HEK293 (cell line): ENCODE measurements around the gene PLPPR1.
A peak's percentile ranks its signal among the peaks of the same experiment; 100 is the strongest.

Source experiments
- CTCF ChIA-PET: fragments of 350-600 bp; formaldehyde crosslinking; extraction: SDS; loops from one replicate; lab custom pipeline; 2021; ENCODE audit warnings: antibody characterized with exemption; lab: Yijun Ruan, JAX
- POLR2A ChIA-PET: fragments of 300-600 bp; formaldehyde crosslinking; extraction: SDS; loops from one replicate; lab custom pipeline; 2020; ENCODE audit warnings: antibody characterized with exemption, inconsistent platforms; lab: Yijun Ruan, JAX
- H3K27ac ChIP-seq: fragments of 200-500 bp; sonication (Bioruptor generic); 2 replicates; pipeline ENCODE4 v1.5.1; 2014; ENCODE audit warnings: low read depth, low read length, control low read depth, inconsistent platforms; ENCODE audit errors: extremely low read depth
- H3K36me3 ChIP-seq, 2 experiments: fragments of 200-500 bp in 1 of 2; sonication (Bioruptor generic) in 1 of 2; 1 replicate in 1 of 2; 2 replicates in 1 of 2; pipeline ENCODE4 v1.5.1; 2014 to 2017; ENCODE audit warnings: inconsistent platforms in 2 of 2, low read length in 2 of 2; ENCODE audit not compliant: control insufficient read depth in 2 of 2, insufficient read depth in 1 of 2
- H3K4me1 ChIP-seq: fragments of 200-500 bp; sonication (Bioruptor generic); 2 replicates; pipeline ENCODE4 v1.5.1; 2014; ENCODE audit warnings: mild to moderate bottlenecking, low read length, inconsistent platforms; ENCODE audit not compliant: control insufficient read depth, insufficient read depth
- H3K4me3 ChIP-seq: 2 replicates; pipeline ENCODE4 v1.5.1; 2011; ENCODE audit warnings: low read depth, mild to moderate bottlenecking, control low read depth, low read length, moderate library complexity
- H3K9me3 ChIP-seq: fragments of 200-500 bp; sonication (Bioruptor generic); 2 replicates; pipeline ENCODE4 v1.5.1; 2014; ENCODE audit warnings: low read depth, low read length, inconsistent platforms; ENCODE audit not compliant: control insufficient read depth, insufficient read depth
- ELK4 ChIP-seq: IDR thresholded peaks from 2 replicates; pipeline ENCODE4 v1.6.1; 2011; ENCODE audit warnings: mild to moderate bottlenecking, low read depth, low read length, borderline replicate concordance
- PBX3 ChIP-seq: sonication (generic); formaldehyde crosslinking; IDR thresholded peaks from 2 replicates; pipeline ENCODE4 v1.8.1; 2022; ENCODE audit warnings: mild to moderate bottlenecking, moderate library complexity, missing genetic modification reagents
- SETDB1 ChIP-seq: IDR thresholded peaks from one replicate; pipeline ENCODE4 v1.6.1; 2017; ENCODE audit warnings: mild to moderate bottlenecking, low read length, moderate library complexity, mixed read lengths; ENCODE audit not compliant: insufficient read length
- SP3 ChIP-seq: fragments of 450-650 bp; formaldehyde crosslinking; IDR thresholded peaks from 2 replicates; pipeline ENCODE4 v1.5.1; 2016; ENCODE audit warnings: missing biosample characterization, missing genetic modification characterization
- ZBTB17 ChIP-seq: fragments of 450-650 bp; formaldehyde crosslinking; IDR thresholded peaks from 2 replicates; pipeline ENCODE4 v1.5.1; 2016; ENCODE audit warnings: missing biosample characterization, missing genetic modification characterization
- ZFP3 ChIP-seq: fragments of 450-650 bp; formaldehyde crosslinking; IDR thresholded peaks from 2 replicates; pipeline ENCODE4 v1.5.1; 2016; ENCODE audit warnings: low read depth, missing biosample characterization, missing genetic modification characterization
- ZNF121 ChIP-seq: fragments of 450-650 bp; formaldehyde crosslinking; IDR thresholded peaks from 2 replicates; pipeline ENCODE4 v1.5.1; 2016; ENCODE audit warnings: missing biosample characterization, missing genetic modification characterization
- ZNF335 ChIP-seq: fragments of 450-650 bp; formaldehyde crosslinking; conservative IDR thresholded peaks from 2 replicates; pipeline ENCODE4 v1.5.1; 2016; ENCODE audit warnings: missing biosample characterization, missing genetic modification characterization
- ZNF391 ChIP-seq: fragments of 450-650 bp; formaldehyde crosslinking; IDR thresholded peaks from 2 replicates; pipeline ENCODE4 v1.5.1; 2016; ENCODE audit warnings: low read depth, missing biosample characterization, missing genetic modification characterization, borderline replicate concordance
- ZNF423 ChIP-seq: fragments of 450-650 bp; formaldehyde crosslinking; IDR thresholded peaks from 2 replicates; pipeline ENCODE4 v1.5.1; 2016; ENCODE audit warnings: missing biosample characterization, missing genetic modification characterization
- ZNF48 ChIP-seq: fragments of 450-650 bp; formaldehyde crosslinking; IDR thresholded peaks from 2 replicates; pipeline ENCODE4 v1.5.1; 2016; ENCODE audit warnings: missing biosample characterization, missing genetic modification characterization
- ZNF513 ChIP-seq: fragments of 450-650 bp; IDR thresholded peaks from 2 replicates; pipeline ENCODE4 v1.5.1; 2018; ENCODE audit warnings: missing biosample characterization, missing genetic modification characterization
- ZNF521 ChIP-seq: fragments of 450-650 bp; formaldehyde crosslinking; IDR thresholded peaks from 2 replicates; pipeline ENCODE4 v1.5.1; 2017; ENCODE audit warnings: missing biosample characterization, mild to moderate bottlenecking, missing genetic modification characterization
- ZNF549 ChIP-seq: fragments of 450-650 bp; IDR thresholded peaks from 2 replicates; pipeline ENCODE4 v1.5.1; 2018; ENCODE audit warnings: missing biosample characterization, missing genetic modification characterization, mild to moderate bottlenecking, inconsistent platforms, moderate library complexity
- ZNF654 ChIP-seq: fragments of 450-650 bp; formaldehyde crosslinking; IDR thresholded peaks from 2 replicates; pipeline ENCODE4 v1.5.1; 2016; ENCODE audit warnings: low read depth, missing biosample characterization, missing genetic modification characterization
- ZNF670 ChIP-seq: fragments of 450-650 bp; formaldehyde crosslinking; IDR thresholded peaks from 2 replicates; pipeline ENCODE4 v1.5.1; 2016; ENCODE audit warnings: missing biosample characterization, missing genetic modification characterization, low read depth
- ZNF707 ChIP-seq: fragments of 450-650 bp; formaldehyde crosslinking; IDR thresholded peaks from 2 replicates; pipeline ENCODE4 v1.5.1; 2016; ENCODE audit warnings: missing biosample characterization, missing genetic modification characterization
- ZNF792 ChIP-seq: fragments of 450-650 bp; formaldehyde crosslinking; IDR thresholded peaks from 2 replicates; pipeline ENCODE4 v1.5.1; 2016; ENCODE audit warnings: missing biosample characterization, missing genetic modification characterization
- TF ChIP-seq, protein P1 (sequence below): fragments of 450-650 bp; formaldehyde crosslinking; IDR thresholded peaks from 2 replicates; pipeline ENCODE4 v1.5.1; 2016; ENCODE audit warnings: missing biosample characterization, missing genetic modification characterization
- TF ChIP-seq, protein P2 (sequence below): fragments of 450-650 bp; formaldehyde crosslinking; IDR thresholded peaks from 2 replicates; pipeline ENCODE4 v1.5.1; 2016; ENCODE audit warnings: missing biosample characterization, missing genetic modification characterization, low read depth
- TF ChIP-seq, protein P3 (sequence below): fragments of 450-650 bp; formaldehyde crosslinking; IDR thresholded peaks from 2 replicates; pipeline ENCODE4 v1.5.1; 2016; ENCODE audit warnings: missing biosample characterization, missing genetic modification characterization
- TF ChIP-seq, protein P4 (sequence below): fragments of 450-650 bp; formaldehyde crosslinking; IDR thresholded peaks from 2 replicates; pipeline ENCODE4 v1.5.1; 2016; ENCODE audit warnings: missing biosample characterization, missing genetic modification characterization

Gene PLPPR1

DNA sequence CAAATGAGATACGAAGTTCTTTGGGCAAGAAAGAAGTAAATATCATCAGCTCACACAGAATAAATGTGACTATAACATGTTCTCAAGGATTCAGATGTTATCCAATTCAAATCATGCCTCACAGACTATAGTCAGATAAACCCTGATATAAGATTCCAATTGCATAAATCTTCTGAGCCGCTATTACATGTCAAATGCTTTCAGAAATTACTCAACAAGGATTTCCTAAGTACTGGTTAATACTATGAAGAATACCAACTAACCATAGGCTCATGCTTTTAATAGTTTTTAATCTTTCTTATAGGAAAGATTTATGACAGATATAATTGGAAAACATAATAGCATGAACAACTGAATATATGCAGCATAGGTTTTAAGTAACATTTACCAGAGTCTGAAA is 282.7 kb downstream of the PLPPR1 start (continued):
- TF ChIP-seq, protein P1, sequence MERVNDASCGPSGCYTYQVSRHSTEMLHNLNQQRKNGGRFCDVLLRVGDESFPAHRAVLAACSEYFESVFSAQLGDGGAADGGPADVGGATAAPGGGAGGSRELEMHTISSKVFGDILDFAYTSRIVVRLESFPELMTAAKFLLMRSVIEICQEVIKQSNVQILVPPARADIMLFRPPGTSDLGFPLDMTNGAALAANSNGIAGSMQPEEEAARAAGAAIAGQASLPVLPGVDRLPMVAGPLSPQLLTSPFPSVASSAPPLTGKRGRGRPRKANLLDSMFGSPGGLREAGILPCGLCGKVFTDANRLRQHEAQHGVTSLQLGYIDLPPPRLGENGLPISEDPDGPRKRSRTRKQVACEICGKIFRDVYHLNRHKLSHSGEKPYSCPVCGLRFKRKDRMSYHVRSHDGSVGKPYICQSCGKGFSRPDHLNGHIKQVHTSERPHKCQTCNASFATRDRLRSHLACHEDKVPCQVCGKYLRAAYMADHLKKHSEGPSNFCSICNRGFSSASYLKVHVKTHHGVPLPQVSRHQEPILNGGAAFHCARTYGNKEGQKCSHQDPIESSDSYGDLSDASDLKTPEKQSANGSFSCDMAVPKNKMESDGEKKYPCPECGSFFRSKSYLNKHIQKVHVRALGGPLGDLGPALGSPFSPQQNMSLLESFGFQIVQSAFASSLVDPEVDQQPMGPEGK (tag by site-specific recombination): no peak
- TF ChIP-seq, protein P2, sequence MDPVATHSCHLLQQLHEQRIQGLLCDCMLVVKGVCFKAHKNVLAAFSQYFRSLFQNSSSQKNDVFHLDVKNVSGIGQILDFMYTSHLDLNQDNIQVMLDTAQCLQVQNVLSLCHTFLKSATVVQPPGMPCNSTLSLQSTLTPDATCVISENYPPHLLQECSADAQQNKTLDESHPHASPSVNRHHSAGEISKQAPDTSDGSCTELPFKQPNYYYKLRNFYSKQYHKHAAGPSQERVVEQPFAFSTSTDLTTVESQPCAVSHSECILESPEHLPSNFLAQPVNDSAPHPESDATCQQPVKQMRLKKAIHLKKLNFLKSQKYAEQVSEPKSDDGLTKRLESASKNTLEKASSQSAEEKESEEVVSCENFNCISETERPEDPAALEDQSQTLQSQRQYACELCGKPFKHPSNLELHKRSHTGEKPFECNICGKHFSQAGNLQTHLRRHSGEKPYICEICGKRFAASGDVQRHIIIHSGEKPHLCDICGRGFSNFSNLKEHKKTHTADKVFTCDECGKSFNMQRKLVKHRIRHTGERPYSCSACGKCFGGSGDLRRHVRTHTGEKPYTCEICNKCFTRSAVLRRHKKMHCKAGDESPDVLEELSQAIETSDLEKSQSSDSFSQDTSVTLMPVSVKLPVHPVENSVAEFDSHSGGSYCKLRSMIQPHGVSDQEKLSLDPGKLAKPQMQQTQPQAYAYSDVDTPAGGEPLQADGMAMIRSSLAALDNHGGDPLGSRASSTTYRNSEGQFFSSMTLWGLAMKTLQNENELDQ: no peak
- TF ChIP-seq, protein P3, sequence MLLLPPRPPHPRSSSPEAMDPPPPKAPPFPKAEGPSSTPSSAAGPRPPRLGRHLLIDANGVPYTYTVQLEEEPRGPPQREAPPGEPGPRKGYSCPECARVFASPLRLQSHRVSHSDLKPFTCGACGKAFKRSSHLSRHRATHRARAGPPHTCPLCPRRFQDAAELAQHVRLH (tag by site-specific recombination): no peak
- TF ChIP-seq ZBTB17 (tag by site-specific recombination): no peak

DNA sequence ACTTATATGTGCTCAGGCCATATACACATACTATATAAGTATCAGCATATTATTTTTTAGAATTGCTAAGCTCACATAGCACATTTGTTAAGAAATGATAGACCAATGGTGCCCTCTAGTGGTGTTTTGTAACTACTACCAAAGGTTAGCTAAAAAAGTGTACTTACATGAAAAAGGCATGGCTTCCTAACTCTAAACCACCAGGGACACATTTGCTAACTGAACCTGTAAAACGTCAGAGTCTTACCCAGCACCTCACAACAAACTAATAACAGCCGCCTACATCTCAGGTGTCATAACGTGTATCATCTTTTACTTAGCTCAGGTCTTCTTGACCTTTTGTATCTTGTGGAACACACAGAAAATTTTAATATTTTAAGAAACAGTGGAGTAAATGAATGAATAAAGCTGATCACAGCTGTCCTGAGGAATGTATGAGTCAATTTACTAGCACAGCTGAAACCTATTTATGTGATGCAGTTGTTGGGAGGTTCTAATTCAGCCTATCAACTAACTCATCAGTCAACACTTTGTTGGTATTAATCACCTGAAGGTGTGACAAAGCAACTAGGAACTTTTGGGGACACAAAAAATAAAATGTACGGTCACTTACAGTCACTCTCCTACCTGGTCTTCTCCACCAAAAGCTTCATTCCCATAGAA is 283.4 kb downstream of the PLPPR1 start:
- POLR2A ChIA-PET: interaction anchor here (0.5 kb wide), 1 partner anchor 805 kb away, joined by 4 read pairs; no protein-coding TSS in a partner anchor
- TF ChIP-seq, protein P4, sequence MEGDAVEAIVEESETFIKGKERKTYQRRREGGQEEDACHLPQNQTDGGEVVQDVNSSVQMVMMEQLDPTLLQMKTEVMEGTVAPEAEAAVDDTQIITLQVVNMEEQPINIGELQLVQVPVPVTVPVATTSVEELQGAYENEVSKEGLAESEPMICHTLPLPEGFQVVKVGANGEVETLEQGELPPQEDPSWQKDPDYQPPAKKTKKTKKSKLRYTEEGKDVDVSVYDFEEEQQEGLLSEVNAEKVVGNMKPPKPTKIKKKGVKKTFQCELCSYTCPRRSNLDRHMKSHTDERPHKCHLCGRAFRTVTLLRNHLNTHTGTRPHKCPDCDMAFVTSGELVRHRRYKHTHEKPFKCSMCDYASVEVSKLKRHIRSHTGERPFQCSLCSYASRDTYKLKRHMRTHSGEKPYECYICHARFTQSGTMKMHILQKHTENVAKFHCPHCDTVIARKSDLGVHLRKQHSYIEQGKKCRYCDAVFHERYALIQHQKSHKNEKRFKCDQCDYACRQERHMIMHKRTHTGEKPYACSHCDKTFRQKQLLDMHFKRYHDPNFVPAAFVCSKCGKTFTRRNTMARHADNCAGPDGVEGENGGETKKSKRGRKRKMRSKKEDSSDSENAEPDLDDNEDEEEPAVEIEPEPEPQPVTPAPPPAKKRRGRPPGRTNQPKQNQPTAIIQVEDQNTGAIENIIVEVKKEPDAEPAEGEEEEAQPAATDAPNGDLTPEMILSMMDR (tag by site-specific recombination): 0 out of 2 replicates have a peak, but pooled peaks have one; percentile 22
- TF ChIP-seq ZNF654 (tag by site-specific recombination) (peak; percentile 74), ZNF792 (tag by site-specific recombination) (no peak)
- TF ChIP-seq, all 188 proteins: peak for 2
- CTCF ChIA-PET: interaction anchor here (0.6 to 4.1 kb wide), 45 partner anchors 8 to 1981 kb away, joined by 3 to 65 read pairs (median 4); no protein-coding TSS in a partner anchor
- Histone ChIP-seq H3K36me3 (peaks cover 0 to 6% of the 10 kb centered on the region in 2 experiments; a peak in 1 of 3 replicates), H3K4me3 (no peak overlapping the region), H3K9me3 (no peaks in the 10 kb centered on the region), H3K27ac (no peak overlapping the region), H3K4me1 (no peaks in the 10 kb centered on the region)

DNA sequence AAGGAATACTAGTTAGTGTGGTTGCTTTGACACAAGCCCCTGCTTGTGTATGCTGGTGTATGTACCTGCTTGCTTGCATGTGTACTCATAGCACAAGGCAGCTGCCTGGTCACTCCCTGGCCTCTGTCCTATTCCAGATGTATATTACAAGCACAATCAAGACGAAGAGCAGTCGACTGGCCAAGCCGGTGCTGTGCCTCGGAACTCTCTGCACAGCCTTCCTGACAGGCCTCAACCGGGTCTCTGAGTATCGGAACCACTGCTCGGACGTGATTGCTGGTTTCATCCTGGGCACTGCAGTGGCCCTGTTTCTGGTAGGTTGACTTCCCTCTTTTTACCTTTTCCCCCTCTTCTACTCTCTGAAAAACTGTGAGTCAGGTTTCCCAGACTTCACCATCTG is 284.1 kb downstream of the PLPPR1 start:
- H3K36me3 ChIP-seq: peaks cover 0 to 11% of the 10 kb centered on the region in 2 experiments; a peak in 1 of 3 replicates
- H3K9me3 ChIP-seq: no peaks in the 10 kb centered on the region
- ChIA-PET POLR2A (no interaction called here), CTCF (interaction anchor here (0.6 to 4.1 kb wide), 21 partner anchors 9 to 737 kb away, joined by 3 to 65 read pairs (median 6); no protein-coding TSS in a partner anchor)
- no peak overlapping the region for H3K4me3 ChIP-seq
- H3K27ac ChIP-seq: no peak overlapping the region
- no peaks in the 10 kb centered on the region for H3K4me1 ChIP-seq
- no peak for TF ChIP-seq ZNF391 (tag by site-specific recombination)
- no peak for TF ChIP-seq ZNF335
- no peak for TF ChIP-seq ZNF121
- no peak for TF ChIP-seq ZNF48 (tag by site-specific recombination)
- TF ChIP-seq ZNF513 (tag by site-specific recombination): no peak
- TF ChIP-seq SP3 (tag by site-specific recombination): no peak
- no peak for TF ChIP-seq ELK4
- no peak for TF ChIP-seq ZNF670 (tag by site-specific recombination)
- TF ChIP-seq PBX3 (CRISPR knock-in tag): no peak
- no peak for TF ChIP-seq SETDB1
- TF ChIP-seq ZNF707: no peak
- no peak for TF ChIP-seq ZNF521 (tag by site-specific recombination)
- TF ChIP-seq ZFP3 (tag by site-specific recombination): no peak
- TF ChIP-seq ZNF549 (tag by site-specific recombination): no peak
- no peak for TF ChIP-seq ZNF423 (tag by site-specific recombination)
